H1 (cell line): Measurements from ENCODE around the gene AFG1L. TPM values are rescaled to one million over a fixed set of nuclear protein-coding genes. Genes with fewer than 3 reads are reported as not detected.

Source experiments
- CTCF ChIA-PET: fragments of 300-600 bp; sonication (Branson Sonifier 250); formaldehyde crosslinking; loops from one replicate; lab custom pipeline; 2021; ENCODE audit not compliant: partially characterized antibody; lab: Charles Lee
- POLR2A ChIA-PET: fragments of 300-600 bp; sonication (Branson Sonifier 250); formaldehyde crosslinking; loops from one replicate; lab custom pipeline; 2021; ENCODE audit warnings: inconsistent platforms; ENCODE audit not compliant: partially characterized antibody; lab: Charles Lee
- DNase-seq, 2 experiments: peaks; one replicate each; pipeline versions ENCODE4 v3.0.0 to v3.0.0-alpha.2; 2010 to 2022; ENCODE audit warnings: low spot score in 2 of 2, low read depth in 1 of 2, mixed read lengths in 1 of 2
- FAIRE-seq: peaks from 2 replicates; lab custom pipeline; 2011; peaks lifted over from hg19 to GRCh38; lab: Jason Lieb, UNC
- H2AFZ ChIP-seq: 2 replicates; pipeline ENCODE4 v1.8.1; 2012; ENCODE audit warnings: low read length, inconsistent platforms
- H2AK5ac ChIP-seq: 2 replicates; pipeline ENCODE4 v1.6.1; 2013; ENCODE audit warnings: low read depth, low read length
- H2BK120ac ChIP-seq: replicated peaks from 2 replicates; pipeline ENCODE3; 2013; ENCODE audit warnings: low read depth, low read length, inconsistent platforms
- H2BK12ac ChIP-seq: 2 replicates; pipeline ENCODE4 v1.6.1; 2013; ENCODE audit warnings: low read depth, low read length
- H2BK15ac ChIP-seq: 2 replicates; pipeline ENCODE4 v1.6.1; 2013; ENCODE audit warnings: low read length
- H2BK20ac ChIP-seq: 2 replicates; pipeline ENCODE4 v1.6.1; 2013; ENCODE audit warnings: low read length
- H2BK5ac ChIP-seq: 2 replicates; pipeline ENCODE4 v1.6.1; 2013; ENCODE audit warnings: low read depth, low read length
- H3K14ac ChIP-seq: 2 replicates; pipeline ENCODE4 v1.6.1; 2013; ENCODE audit warnings: inconsistent platforms; ENCODE audit not compliant: insufficient read length
- H3K18ac ChIP-seq: 2 replicates; pipeline ENCODE4 v1.6.1; 2013; ENCODE audit warnings: low read length; ENCODE audit errors: extremely low read depth
- H3K23ac ChIP-seq: 2 replicates; pipeline ENCODE4 v1.6.1; 2013; ENCODE audit warnings: inconsistent platforms; ENCODE audit not compliant: insufficient read length
- H3K23me2 ChIP-seq: 2 replicates; pipeline ENCODE4 v1.6.1; 2013; ENCODE audit warnings: low read depth, low read length
- H3K27ac ChIP-seq: 2 replicates; pipeline ENCODE4 v1.6.1; 2011; ENCODE audit warnings: low read depth, low read length, inconsistent platforms
- H3K27me3 ChIP-seq, 4 experiments: replicated peaks in 1 of 4; 1 replicate in 1 of 4; 2 replicates in 3 of 4; pipeline versions ENCODE4 v1.6.1 to v1.8.1; 2011 to 2013; ENCODE audit warnings: low read length in 3 of 4, mild to moderate bottlenecking in 3 of 4, inconsistent platforms in 2 of 4, mixed read lengths in 2 of 4, moderate library complexity in 1 of 4; ENCODE audit not compliant: control insufficient read depth in 3 of 4, insufficient read depth in 3 of 4; ENCODE audit errors: extremely low read depth in 1 of 4
- H3K36me3 ChIP-seq, 4 experiments: 2 replicates each; pipeline versions ENCODE4 v1.6.1 to v1.8.1; 2011 to 2013; ENCODE audit warnings: mild to moderate bottlenecking in 4 of 4, low read length in 3 of 4, moderate library complexity in 2 of 4, control low read depth in 1 of 4, inconsistent platforms in 1 of 4; ENCODE audit not compliant: insufficient read depth in 4 of 4, control insufficient read depth in 2 of 4
- H3K4ac ChIP-seq: replicated peaks from 2 replicates; pipeline ENCODE3; 2013; ENCODE audit warnings: low read length, low read depth, mixed read lengths, inconsistent platforms; ENCODE audit not compliant: insufficient read length
- H3K4me1 ChIP-seq, 4 experiments: replicated peaks in 1 of 4; 1 replicate in 1 of 4; 2 replicates in 3 of 4; pipeline versions ENCODE4 v1.6.1 to v1.8.1; 2011 to 2013; ENCODE audit warnings: low read length in 3 of 4, inconsistent platforms in 2 of 4, mixed read lengths in 1 of 4; ENCODE audit not compliant: insufficient read depth in 4 of 4, control insufficient read depth in 3 of 4
- H3K4me2 ChIP-seq, 2 experiments: 2 replicates each; pipeline versions ENCODE4 v1.6.1 to v1.8.1; 2011 to 2013; ENCODE audit warnings: low read depth in 2 of 2, low read length in 2 of 2, control low read depth in 1 of 2, inconsistent platforms in 1 of 2, mild to moderate bottlenecking in 1 of 2; ENCODE audit not compliant: insufficient read depth in 1 of 2
- H3K4me3 ChIP-seq, 4 experiments: fragments of 200-600, 300-600 bp in 1 of 4; sonication (generic), shearing (Covaris generic), sonication (Bioruptor Twin) in 1 of 4; 2 replicates each; pipeline versions ENCODE4 v1.5.1 to v1.8.1; 2011 to 2016; ENCODE audit warnings: low read length in 4 of 4, low read depth in 3 of 4, control low read depth in 2 of 4, inconsistent platforms in 2 of 4, mild to moderate bottlenecking in 2 of 4, mixed read lengths in 1 of 4, moderate library complexity in 1 of 4; ENCODE audit not compliant: insufficient read depth in 2 of 4; ENCODE audit errors: extremely low read depth in 1 of 4
- H3K56ac ChIP-seq: replicated peaks from 2 replicates; pipeline ENCODE3; 2013; ENCODE audit warnings: low read depth, mild to moderate bottlenecking, mixed read lengths, low read length, inconsistent platforms; ENCODE audit not compliant: insufficient read length
- H3K79me1 ChIP-seq: 2 replicates; pipeline ENCODE4 v1.6.1; 2013; ENCODE audit warnings: low read depth, low read length, control low read depth
- H3K79me2 ChIP-seq, 2 experiments: 2 replicates each; pipeline versions ENCODE4 v1.6.1 to v1.8.1; 2012 to 2013; ENCODE audit warnings: low read length in 2 of 2, mild to moderate bottlenecking in 2 of 2, inconsistent platforms in 1 of 2; ENCODE audit not compliant: insufficient read depth in 2 of 2, control insufficient read depth in 1 of 2
- H3K9ac ChIP-seq, 4 experiments: replicated peaks in 1 of 4; 1 replicate in 1 of 4; 2 replicates in 3 of 4; pipeline versions ENCODE4 v1.6.1 to v1.8.1; 2011 to 2013; ENCODE audit warnings: low read depth in 3 of 4, low read length in 3 of 4, control low read depth in 2 of 4, mild to moderate bottlenecking in 2 of 4, moderate library complexity in 2 of 4, inconsistent platforms in 1 of 4; ENCODE audit errors: extremely low read depth in 1 of 4
- H3K9me3 ChIP-seq, 2 experiments: 2 replicates each; pipeline versions ENCODE4 v1.6.1 to v1.8.1; 2012 to 2013; ENCODE audit warnings: mild to moderate bottlenecking in 2 of 2, moderate library complexity in 2 of 2, control low read depth in 1 of 2, inconsistent platforms in 1 of 2, low read depth in 1 of 2, low read length in 1 of 2, mixed read lengths in 1 of 2; ENCODE audit not compliant: insufficient read depth in 2 of 2
- H4K20me1 ChIP-seq, 2 experiments: replicated peaks in 1 of 2; 2 replicates each; pipeline versions ENCODE3 to v1.8.1; 2011 to 2013; ENCODE audit warnings: inconsistent platforms in 2 of 2, low read length in 2 of 2, mild to moderate bottlenecking in 1 of 2; ENCODE audit not compliant: insufficient read depth in 2 of 2, control insufficient read depth in 1 of 2
- H4K5ac ChIP-seq: 2 replicates; pipeline ENCODE4 v1.6.1; 2013; ENCODE audit warnings: low read length, low read depth, mixed read lengths, inconsistent platforms; ENCODE audit not compliant: insufficient read length
- H4K8ac ChIP-seq: 2 replicates; pipeline ENCODE4 v1.8.0; 2013; ENCODE audit warnings: mild to moderate bottlenecking, moderate library complexity, low read length, inconsistent platforms; ENCODE audit not compliant: insufficient read depth; ENCODE audit errors: extremely low read depth
- H4K91ac ChIP-seq: replicated peaks from 2 replicates; pipeline ENCODE3; 2013; ENCODE audit warnings: low read length, mixed read lengths, inconsistent platforms; ENCODE audit not compliant: insufficient read length
- FOSL1 ChIP-seq: IDR thresholded peaks from 2 replicates; pipeline ENCODE4 v1.6.1; 2011; ENCODE audit warnings: mild to moderate bottlenecking, low read depth, low read length, moderate library complexity; ENCODE audit not compliant: insufficient read depth
- GABPA ChIP-seq: IDR thresholded peaks from 2 replicates; pipeline ENCODE4 v1.6.1; 2011; ENCODE audit warnings: mild to moderate bottlenecking, low read length, moderate library complexity, borderline replicate concordance; ENCODE audit not compliant: insufficient read depth
- MAFK ChIP-seq: IDR thresholded peaks from 2 replicates; pipeline ENCODE4 v1.6.1; 2012; ENCODE audit warnings: low read depth, mild to moderate bottlenecking, improper control_type of control experiment, low read length
- NRF1 ChIP-seq: IDR thresholded peaks from 2 replicates; pipeline ENCODE4 v1.6.1; 2011; ENCODE audit warnings: mild to moderate bottlenecking, low read depth, low read length, improper control_type of control experiment
- SAP30 ChIP-seq: fragments of 300-600 bp; sonication (generic); IDR thresholded peaks from 2 replicates; pipeline ENCODE4 v1.7.1; 2012; ENCODE audit warnings: low read length, moderate library complexity, mild to moderate bottlenecking, inconsistent platforms; ENCODE audit not compliant: insufficient read depth, insufficient replicate concordance
- SRF ChIP-seq: IDR thresholded peaks from 2 replicates; pipeline ENCODE4 v1.6.1; 2011; ENCODE audit warnings: mild to moderate bottlenecking, low read depth, low read length, moderate library complexity
- WGBS, 2 experiments: shearing (Covaris generic) in 1 of 2; methylation state at CpG; one replicate each; pipeline versions ENCODE4 v1.1.6 to v1.1.7; 2013 to 2015; ENCODE audit warnings: low lambda C conversion rate in 2 of 2, mixed read lengths in 2 of 2, inconsistent platforms in 1 of 2, low coverage in 1 of 2, missing lambda C conversion rate in 1 of 2; ENCODE audit not compliant: insufficient replicate concordance in 2 of 2, insufficient coverage in 1 of 2, insufficient read length in 1 of 2; ENCODE audit errors: extremely low coverage in 1 of 2, missing lambda C conversion rate in 1 of 2; 5-methylcytosine and 5-hydroxymethylcytosine counted together
- polyA plus RNA-seq, 7 experiments: library from polyadenylated mRNA; depleted of rRNA in 3 of 7; stranded (reverse) in 5 of 7; unstranded in 2 of 7; fragments of >200 nt in 5 of 7; fragments of 200-250 nt in 2 of 7; gene quantifications; 1 replicate in 5 of 7; 2 replicates in 1 of 7; 4 replicates in 1 of 7; pipeline versions ENCODE4 v1.2.1 to v1.2.3, GENCODE V29; 2011 to 2013; ENCODE audit warnings: missing spikeins in 2 of 7, mixed read lengths in 2 of 7
- total RNA-seq: library from RNA; stranded (reverse); fragmentation: NEBNext Ultra II Directional; extraction: Animal tissue kit (Norgen Biotek cat#: 25700); gene quantifications from 2 replicates; pipeline ENCODE4 v1.2.1, GENCODE V29; 2021
- TF ChIP-seq, protein P1 (sequence below): IDR thresholded peaks from 2 replicates; pipeline ENCODE4 v1.6.1; 2011; ENCODE audit warnings: low read length, improper control_type of control experiment

Gene AFG1L
- total and polyA plus RNA-seq, 2 of the 8 experiments (the other 6 are each of a cell fraction or from before 2014, with no cell fraction given) = 0.98 to 5.7 TPM

- Histone ChIP-seq H4K91ac (no peak overlapping the region), H2AK5ac (no peak overlapping the region), H3K4me1 (0 out of 7 replicates have a peak, but pooled peaks cover 0 to 2% (median 0%) of the 10 kb centered on the region in 4 experiments), H3K4ac (no peak overlapping the region), H2BK120ac (no peak overlapping the region), H2BK5ac (peak overlapping the region; percentile 98; the same call in 1 of the 2 replicates), H3K36me3 (no peaks in the 10 kb centered on the region), H3K56ac (no peak overlapping the region), H3K79me1 (no peaks in the 10 kb centered on the region), H3K4me2 (peak overlapping the region; percentile 63 to 87), H3K79me2 (peaks cover 0 to 5% of the 10 kb centered on the region in 2 experiments; a peak in 1 of 4 replicates), H3K27ac (no peak overlapping the region), H3K23ac (no peak overlapping the region), H4K20me1 (no peaks in the 10 kb centered on the region), H3K9ac (peak overlapping the region in 1 of 4 experiments; percentile 86; a peak in 2 of 7 replicates), H3K27me3 (no peaks in the 10 kb centered on the region), H3K14ac (no peak overlapping the region), H3K4me3 (peak overlapping the region; percentile 74 to 94 (median 84)), H3K9me3 (no peaks in the 10 kb centered on the region), H4K5ac (no peak overlapping the region), H3K18ac (no peak overlapping the region), H2BK20ac (no peak overlapping the region), H2AFZ (peak overlapping the region; percentile 90), H4K8ac (no peak overlapping the region), H2BK12ac (peak overlapping the region; percentile 60; the same call in 1 of the 2 replicates), H3K23me2 (no peaks in the 10 kb centered on the region), H2BK15ac (no peak overlapping the region)
- ChIA-PET CTCF (interaction anchor here (0.8 to 1.2 kb wide), 2 partner anchors 11 to 48 kb away, joined by 3 to 5 read pairs; no protein-coding TSS in a partner anchor), POLR2A (interaction anchor here (0.6 to 2.0 kb wide), 6 partner anchors 10 to 379 kb away, joined by 3 to 19 read pairs (median 4); partner anchors contain the start of gene SNX3)
- TF ChIP-seq MAFK = no peak
- no peak for TF ChIP-seq GABPA
- no peak for TF ChIP-seq NRF1
- no peak for TF ChIP-seq SRF
- no peak for TF ChIP-seq SAP30
- TF ChIP-seq, protein P1, sequence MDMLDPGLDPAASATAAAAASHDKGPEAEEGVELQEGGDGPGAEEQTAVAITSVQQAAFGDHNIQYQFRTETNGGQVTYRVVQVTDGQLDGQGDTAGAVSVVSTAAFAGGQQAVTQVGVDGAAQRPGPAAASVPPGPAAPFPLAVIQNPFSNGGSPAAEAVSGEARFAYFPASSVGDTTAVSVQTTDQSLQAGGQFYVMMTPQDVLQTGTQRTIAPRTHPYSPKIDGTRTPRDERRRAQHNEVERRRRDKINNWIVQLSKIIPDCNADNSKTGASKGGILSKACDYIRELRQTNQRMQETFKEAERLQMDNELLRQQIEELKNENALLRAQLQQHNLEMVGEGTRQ = no peak
- no peak for TF ChIP-seq FOSL1
- DNase-seq (no peak), FAIRE-seq (no peak)
- 40% methylated on average over 16 of the region's 16 CpGs; no CpG with 5 or more reads in 1 of the 2 experiments for WGBS, 2 experiments
Measured at GRCh38 chr6:108294297-108294726, 542 bp upstream of the AFG1L start.
